Motor neuron (in vitro differentiated cells): ENCODE results near the gene EYS. TPM values are rescaled to one million over a fixed set of nuclear protein-coding genes. Genes with fewer than 3 reads are reported as not detected.

Experiments
- ATAC-seq, 8 experiments: fragments of 200-7000 bp; cut with Tn5 transposase; replicated peaks in 6 of 8; 2 replicates each; pipeline ENCODE4 v1.8.0; 2021; ENCODE audit warnings: mild to moderate bottlenecking in 8 of 8, moderate library complexity in 8 of 8
- H3K27ac ChIP-seq, 2 donors: fragments of 250-450 bp; sonication (Bioruptor Pico); 2 replicates each; pipeline ENCODE4 v1.9.0; 2021; ENCODE audit warnings: antibody characterized with exemption in 2 of 2, mild to moderate bottlenecking in 2 of 2, moderate library complexity in 1 of 2
- H3K4me1 ChIP-seq, 2 donors: fragments of 250-450 bp; sonication (Bioruptor Pico); replicated peaks in 1 of 2; 2 replicates each; pipeline ENCODE4 v1.6.1; 2021; ENCODE audit warnings: antibody characterized with exemption in 2 of 2, mild to moderate bottlenecking in 2 of 2, moderate library complexity in 1 of 2
- H3K4me3 ChIP-seq, 5 donors: fragments of 250-450 bp; sonication (Bioruptor Pico); 2 replicates each; pipeline ENCODE4 v1.9.0; 2021; ENCODE audit warnings: antibody characterized with exemption in 5 of 5, mild to moderate bottlenecking in 5 of 5, moderate library complexity in 4 of 5
- whole genome bisulfite sequencing, 10 experiments: fragments of 450-650 bp; shearing (Covaris generic); methylation state at CpG; one replicate each; pipeline ENCODE4 v1.0.0; 2022; 5-methylcytosine and 5-hydroxymethylcytosine counted together
- in situ Hi-C, 9 experiments: fragments of 400-800 bp; cut with MboI; loops; one replicate each; pipeline ENCODE4 v1.15.0; 2021; ENCODE audit warnings: low sequenced_read_pairs in 9 of 9, low pct_unique_long_range_greater_than_20kb in 2 of 9; ENCODE audit not compliant: unreplicated experiment in 9 of 9
- total RNA-seq, 8 experiments: library from RNA; unstranded; fragments of 300-600 nt; gene quantifications; 2 replicates each; pipeline versions ENCODE4 v1.2.3 to v1.2.4, GENCODE V29; 2022

Gene EYS
- 1 to 10 TPM in 5 of 8 experiments, under 1 TPM in 3; 0.71 to 3.7 (median 1.2) TPM for total RNA-seq

DNA sequence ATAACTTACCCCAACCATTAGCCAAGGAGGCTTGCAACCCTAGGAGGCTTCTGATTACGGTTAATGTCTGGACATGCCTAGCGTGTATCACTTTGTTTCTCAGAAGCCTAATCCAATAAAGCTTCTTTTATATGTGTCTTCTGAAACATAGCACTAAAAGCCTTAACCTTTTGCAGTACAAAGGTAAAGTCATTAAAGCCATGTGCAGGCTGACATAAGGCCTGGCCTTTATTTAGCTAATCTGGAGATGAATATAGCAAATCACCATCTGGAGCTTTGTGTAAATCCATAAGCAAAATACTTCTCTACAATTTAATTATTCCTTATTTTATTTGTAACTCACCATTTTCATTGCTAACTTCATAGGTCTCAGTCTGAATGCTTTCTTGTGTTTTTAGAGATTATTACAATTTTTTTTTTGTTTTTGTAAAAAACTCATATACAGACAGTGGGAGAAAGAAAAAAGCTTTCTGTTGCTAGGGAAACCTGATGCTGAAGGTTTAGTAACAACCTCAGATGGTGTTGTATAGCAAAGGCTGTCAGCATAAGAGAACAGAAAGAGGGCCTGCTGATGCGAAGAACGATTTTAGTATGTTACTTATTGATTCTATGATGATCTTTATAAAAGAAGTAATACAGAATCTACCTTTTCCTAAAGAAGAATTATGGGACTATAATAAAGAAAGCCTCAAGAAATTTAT lies at the start of gene EYS:
EYS (minus strand) TSS at position 101 of the 701 bp plus-strand sequence. CDS start 211,816 bp downstream, outside the sequence.
- 0 to 83% (median 38%) methylated on average over 1 to 4 of the region's 4 CpGs; no CpG with 5 or more reads in 1 of the 10 experiments for WGBS, 10 experiments
- in situ Hi-C loops, result no loop called here
- H3K4me3 ChIP-seq, result no peak within 1 kb of the TSS
- ATAC-seq, result peak in 5 of 8 experiments; percentile 69 to 81 (median 70)
- H3K4me1 ChIP-seq, result peaks cover 7 to 13% of the 10 kb centered on the region in 2 donors
- peak within 1 kb of the TSS; percentile 24 to 47 for H3K27ac ChIP-seq

GRCh38 chr6:65746302-65746701 lies 39.3 kb upstream of the EYS start:
- no peak overlapping the region for H3K4me3 ChIP-seq
- H3K4me1 ChIP-seq, result no peaks in the 10 kb centered on the region
- in situ Hi-C loops, result no loop called here
- WGBS, 10 experiments, result 0 to 90% (median 76%) methylated on average over 1 to 4 of the region's 4 CpGs; no CpG with 5 or more reads in 5 of the 10 experiments
- H3K27ac ChIP-seq, result no peak overlapping the region
- no peak for ATAC-seq

GRCh38 chr6:65745614-65746013 lies 38.6 kb upstream of the EYS start:
- Histone ChIP-seq H3K4me3 (no peak overlapping the region), H3K4me1 (no peaks in the 10 kb centered on the region), H3K27ac (no peak overlapping the region)
- in situ Hi-C loops, result no loop called here
- ATAC-seq, result no peak
- 17 to 100% (median 90%) methylated on average over 1 to 2 of the region's 2 CpGs; no CpG with 5 or more reads in 6 of the 10 experiments for WGBS, 10 experiments

- in situ Hi-C loops, result no loop called here
These were observed 22.0 kb upstream of the EYS start for GRCh38 chr6:65728879-65729479.

DNA sequence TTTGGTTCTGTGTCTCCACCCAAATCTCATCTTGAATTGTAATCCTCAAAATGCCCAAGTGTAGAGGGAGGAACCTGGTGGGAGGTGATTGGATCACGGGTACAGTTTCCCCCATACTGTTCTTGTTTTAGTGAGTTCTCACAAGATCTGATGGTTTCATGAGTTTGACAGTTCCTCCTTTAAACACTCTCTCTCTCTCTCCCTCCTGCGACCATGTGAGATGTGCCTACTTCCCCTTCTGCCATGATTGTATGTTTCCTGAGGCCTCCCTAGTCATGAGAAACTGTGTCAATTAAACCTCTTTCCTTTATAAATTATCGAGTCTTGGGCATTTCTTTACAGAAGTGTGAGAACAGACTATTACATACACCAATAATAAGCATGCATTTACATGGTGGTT lies 12.1 kb upstream of the EYS start:
- Histone ChIP-seq H3K27ac (no peak overlapping the region), H3K4me1 (no peaks in the 10 kb centered on the region), H3K4me3 (no peak overlapping the region)
- WGBS, 10 experiments, result 0 to 100% (median 83%) methylated on average over 1 to 3 of the region's 3 CpGs; no CpG with 5 or more reads in 1 of the 10 experiments
- no peak for ATAC-seq
- in situ Hi-C loops, result no loop called here

More at GRCh38 chr6:65728879-65729479, 22.0 kb upstream of the EYS start:
- no peak overlapping the region for H3K4me3 ChIP-seq
- 0 to 84% (median 58%) methylated on average over 1 to 3 of the region's 3 CpGs; no CpG with 5 or more reads in 1 of the 10 experiments for WGBS, 10 experiments
- no peak overlapping the region for H3K27ac ChIP-seq
- no peak for ATAC-seq
- H3K4me1 ChIP-seq, result no peaks in the 10 kb centered on the region

DNA sequence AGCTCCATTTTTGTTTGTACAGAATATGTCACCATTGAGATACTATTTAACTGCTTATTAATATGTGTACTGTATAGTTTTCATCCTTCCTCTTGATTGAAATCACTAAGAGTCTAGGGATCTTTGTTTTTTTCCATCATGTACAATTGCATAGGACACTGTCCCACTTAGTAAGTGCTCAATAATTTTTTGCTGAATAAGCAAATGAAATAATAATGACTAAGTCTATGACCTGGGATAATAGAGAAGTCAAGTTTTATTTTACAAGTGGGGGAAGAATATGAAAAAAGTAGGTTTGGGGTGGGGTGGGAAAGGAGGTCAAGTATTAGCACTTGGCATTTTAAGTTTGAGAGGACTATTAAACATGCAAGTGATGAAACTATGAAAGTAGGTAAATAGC lies 4.5 kb upstream of the EYS start:
- ATAC-seq, result no peak
- in situ Hi-C loops, result no loop called here
- Histone ChIP-seq H3K4me3 (no peak overlapping the region), H3K4me1 (peaks cover 7 to 13% of the 10 kb centered on the region in 2 donors), H3K27ac (no peak overlapping the region)

DNA sequence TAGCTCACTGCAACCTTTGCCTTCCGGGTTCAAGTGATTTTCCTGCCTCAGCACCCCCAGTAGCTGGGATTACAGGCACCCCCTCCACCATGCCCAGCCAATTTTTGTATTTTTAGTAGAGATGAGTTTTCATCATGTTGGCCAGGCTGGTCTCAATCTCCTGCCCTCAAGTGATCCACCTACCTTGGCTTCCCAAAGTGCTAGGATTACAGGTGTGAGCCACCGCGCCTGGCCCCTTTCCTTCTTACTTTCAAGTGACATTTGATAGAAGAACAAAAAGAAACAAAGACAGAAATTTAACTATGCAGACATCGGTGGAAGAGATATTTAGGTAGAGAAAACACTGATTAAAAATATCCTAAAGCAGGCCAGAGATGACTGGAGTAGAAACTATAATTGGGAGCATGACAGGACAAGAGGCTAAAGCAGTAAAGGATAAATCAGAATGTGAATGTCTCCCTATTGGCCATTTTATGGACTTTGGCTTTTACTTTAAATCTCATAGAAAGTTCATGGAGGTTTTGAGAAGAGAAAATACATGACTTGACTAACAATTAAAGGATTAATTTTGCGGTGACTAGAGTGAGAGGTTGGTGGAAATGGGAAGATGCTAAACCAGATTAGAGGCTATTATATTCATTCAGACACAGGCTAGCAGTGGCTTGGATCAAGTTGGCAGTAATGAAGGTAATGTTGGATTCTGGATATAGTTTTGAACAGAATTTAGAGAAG lies 2.2 kb upstream of the EYS start:
- Histone ChIP-seq H3K4me3 (no peak overlapping the region), H3K27ac (no peak overlapping the region), H3K4me1 (peaks cover 7 to 13% of the 10 kb centered on the region in 2 donors)
- in situ Hi-C loops, result no loop called here
- 21 to 100% (median 94%) methylated on average over 1 to 5 of the region's 5 CpGs; no CpG with 5 or more reads in 1 of the 10 experiments for WGBS, 10 experiments
- ATAC-seq, result no peak

DNA sequence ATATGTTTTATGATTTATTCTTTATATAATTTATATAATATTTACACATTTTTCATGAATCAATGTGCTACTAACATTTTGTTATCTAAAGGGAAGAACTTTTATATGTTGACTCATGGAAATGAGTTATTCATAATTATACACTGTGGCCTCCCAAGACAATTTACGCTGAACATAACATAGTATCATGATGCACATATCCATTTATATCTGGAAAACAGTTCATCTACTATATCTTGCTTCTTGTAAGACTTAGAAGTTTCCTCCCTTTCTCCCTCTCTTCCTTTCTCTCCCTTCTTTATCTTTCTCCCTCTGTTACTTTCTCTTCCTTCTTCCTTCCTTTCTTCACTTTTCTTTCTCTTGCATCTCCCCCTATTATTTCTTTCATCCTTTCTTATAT lies 1.1 kb upstream of the EYS start:
- in situ Hi-C loops, result no loop called here
- Histone ChIP-seq H3K4me3 (no peak overlapping the region), H3K4me1 (peaks cover 7 to 13% of the 10 kb centered on the region in 2 donors), H3K27ac (no peak overlapping the region)
- no peak for ATAC-seq
- 9 to 100% (median 75%) methylated on average over 1 of the region's 1 CpG; no CpG with 5 or more reads in 1 of the 10 experiments for WGBS, 10 experiments

GRCh38 chr6:65706436-65706835 lies 590 bp downstream of the EYS start:
- H3K4me1 ChIP-seq, result peaks cover 7 to 13% of the 10 kb centered on the region in 2 donors
- WGBS, 10 experiments, result 8 to 88% (median 70%) methylated on average over 2 to 3 of the region's 3 CpGs
- no peak overlapping the region for H3K27ac ChIP-seq
- H3K4me3 ChIP-seq, result no peak overlapping the region
- in situ Hi-C loops, result no loop called here
- no peak for ATAC-seq

- in situ Hi-C loops, result no loop called here
- no peak for ATAC-seq
- no peaks in the 10 kb centered on the region for H3K4me1 ChIP-seq
- H3K27ac ChIP-seq, result no peak overlapping the region
- WGBS, 10 experiments, result 0 to 100% (median 100%) methylated on average over 1 of the region's 1 CpG; no CpG with 5 or more reads in 1 of the 10 experiments
- no peak overlapping the region for H3K4me3 ChIP-seq
These were observed 5.7 kb downstream of the EYS start for GRCh38 chr6:65701325-65701724.

- WGBS, 10 experiments, result 18 to 100% (median 82%) methylated on average over 2 to 4 of the region's 4 CpGs
- H3K27ac ChIP-seq, result no peak overlapping the region
- no peak overlapping the region for H3K4me3 ChIP-seq
- in situ Hi-C loops, result no loop called here
- ATAC-seq, result no peak
- H3K4me1 ChIP-seq, result no peaks in the 10 kb centered on the region
These were observed 6.5 kb downstream of the EYS start for GRCh38 chr6:65700561-65700960.

- in situ Hi-C loops, result no loop called here
- Histone ChIP-seq H3K4me1 (no peaks in the 10 kb centered on the region), H3K4me3 (no peak overlapping the region), H3K27ac (no peak overlapping the region)
- ATAC-seq, result no peak
- WGBS, 10 experiments, result 7 to 97% (median 46%) methylated on average over 1 to 3 of the region's 3 CpGs; no CpG with 5 or more reads in 2 of the 10 experiments
These were observed 14.9 kb downstream of the EYS start for GRCh38 chr6:65692109-65692508.

DNA sequence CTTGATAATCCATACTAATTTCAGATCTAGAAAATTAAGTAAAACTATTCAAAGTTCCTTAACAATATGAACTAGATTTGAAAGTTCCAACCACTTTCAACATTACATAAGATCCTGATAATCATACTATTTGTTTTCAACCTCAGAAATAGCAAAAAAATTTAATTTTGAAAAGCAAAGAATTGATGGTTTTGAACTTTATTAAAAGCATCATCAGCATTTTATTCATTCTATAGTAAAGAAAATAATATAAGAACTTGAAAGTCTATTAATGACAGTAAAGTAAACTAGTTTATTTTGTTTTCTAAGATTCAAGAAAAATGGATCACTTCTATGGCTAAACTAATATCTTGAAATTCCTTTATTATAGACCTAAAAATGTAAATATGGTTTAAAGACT lies 26.8 kb downstream of the EYS start:
- no peak overlapping the region for H3K4me3 ChIP-seq

More for the DNA sequence above, 26.8 kb downstream of the EYS start:
- no peaks in the 10 kb centered on the region for H3K4me1 ChIP-seq
- in situ Hi-C loops, result no loop called here
- H3K27ac ChIP-seq, result no peak overlapping the region
- ATAC-seq, result no peak
